Neutrophil (primary cell): ENCODE results near the gene THUMPD1.
"Not testable (repeated sequence)": the region's sequence is repeated elsewhere in the genome, so short reads cannot be mapped to it uniquely, and the experiment has no call there.

Experiments used
- H3K27ac ChIP-seq: fragments of 200-600 bp; sonication (generic); 2 replicates; pipeline ENCODE4 v1.5.1; 2016; ENCODE audit warnings: mild to moderate bottlenecking, moderate library complexity
- H3K27me3 ChIP-seq: fragments of 200-600 bp; sonication (generic); 2 replicates; pipeline ENCODE4 v1.6.0; 2016; ENCODE audit warnings: mild to moderate bottlenecking
- H3K36me3 ChIP-seq: fragments of 200-600 bp; sonication (generic); 2 replicates; pipeline ENCODE4 v1.5.1; 2017
- H3K4me1 ChIP-seq, 2 experiments: fragments of 200-600 bp in 1 of 2; sonication (generic) in 1 of 2; 1 replicate in 1 of 2; 2 replicates in 1 of 2; pipeline versions ENCODE4 v1.5.1 to v1.6.1; 2013 to 2016; ENCODE audit warnings: low read depth in 1 of 2, low read length in 1 of 2, mild to moderate bottlenecking in 1 of 2, moderate library complexity in 1 of 2; ENCODE audit not compliant: control insufficient read depth in 1 of 2, insufficient read depth in 1 of 2
- H3K4me3 ChIP-seq, 2 experiments: fragments of 200-600 bp in 1 of 2; sonication (generic) in 1 of 2; 1 replicate in 1 of 2; 2 replicates in 1 of 2; pipeline ENCODE4 v1.5.1; 2013 to 2016; ENCODE audit warnings: low read depth in 1 of 2, low read length in 1 of 2, mild to moderate bottlenecking in 1 of 2, moderate library complexity in 1 of 2
- H3K9me3 ChIP-seq: fragments of 200-600 bp; sonication (generic); 2 replicates; pipeline ENCODE4 v1.5.1; 2016
- TF ChIP-seq, protein P1 (sequence below): fragments of 200-600 bp; sonication (generic); IDR thresholded peaks from 2 replicates; pipeline ENCODE4 v1.5.1; 2016; ENCODE audit warnings: antibody characterized with exemption

Gene THUMPD1

DNA sequence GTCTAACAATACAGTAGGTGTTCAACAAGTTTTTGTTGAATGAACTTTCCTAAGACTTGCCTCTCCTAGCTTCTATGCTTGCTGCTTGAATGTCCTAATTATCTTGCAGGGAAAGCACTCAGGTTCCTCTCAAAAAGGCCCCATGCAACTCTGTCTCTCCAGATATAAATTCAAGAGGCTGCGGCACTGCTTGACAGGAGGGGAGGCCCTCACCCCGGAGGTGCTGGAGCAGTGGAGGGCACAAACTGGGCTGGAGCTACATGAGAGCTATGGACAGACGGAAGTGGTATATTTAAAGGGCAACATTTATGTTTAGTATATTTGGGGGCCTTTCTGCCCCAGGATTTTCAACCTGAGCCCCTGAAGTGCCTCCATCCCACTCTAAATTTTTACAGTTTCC lies 14.4 kb downstream of the THUMPD1 start:
- Histone ChIP-seq H3K27me3 (no peaks in the 10 kb centered on the region), H3K27ac (no peak overlapping the region), H3K36me3 (peaks cover 7% of the 10 kb centered on the region), H3K9me3 (no peaks in the 10 kb centered on the region), H3K4me1 (no peaks in the 10 kb centered on the region), H3K4me3 (no peak overlapping the region)
- TF ChIP-seq, protein P1, sequence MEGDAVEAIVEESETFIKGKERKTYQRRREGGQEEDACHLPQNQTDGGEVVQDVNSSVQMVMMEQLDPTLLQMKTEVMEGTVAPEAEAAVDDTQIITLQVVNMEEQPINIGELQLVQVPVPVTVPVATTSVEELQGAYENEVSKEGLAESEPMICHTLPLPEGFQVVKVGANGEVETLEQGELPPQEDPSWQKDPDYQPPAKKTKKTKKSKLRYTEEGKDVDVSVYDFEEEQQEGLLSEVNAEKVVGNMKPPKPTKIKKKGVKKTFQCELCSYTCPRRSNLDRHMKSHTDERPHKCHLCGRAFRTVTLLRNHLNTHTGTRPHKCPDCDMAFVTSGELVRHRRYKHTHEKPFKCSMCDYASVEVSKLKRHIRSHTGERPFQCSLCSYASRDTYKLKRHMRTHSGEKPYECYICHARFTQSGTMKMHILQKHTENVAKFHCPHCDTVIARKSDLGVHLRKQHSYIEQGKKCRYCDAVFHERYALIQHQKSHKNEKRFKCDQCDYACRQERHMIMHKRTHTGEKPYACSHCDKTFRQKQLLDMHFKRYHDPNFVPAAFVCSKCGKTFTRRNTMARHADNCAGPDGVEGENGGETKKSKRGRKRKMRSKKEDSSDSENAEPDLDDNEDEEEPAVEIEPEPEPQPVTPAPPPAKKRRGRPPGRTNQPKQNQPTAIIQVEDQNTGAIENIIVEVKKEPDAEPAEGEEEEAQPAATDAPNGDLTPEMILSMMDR = no peak

DNA sequence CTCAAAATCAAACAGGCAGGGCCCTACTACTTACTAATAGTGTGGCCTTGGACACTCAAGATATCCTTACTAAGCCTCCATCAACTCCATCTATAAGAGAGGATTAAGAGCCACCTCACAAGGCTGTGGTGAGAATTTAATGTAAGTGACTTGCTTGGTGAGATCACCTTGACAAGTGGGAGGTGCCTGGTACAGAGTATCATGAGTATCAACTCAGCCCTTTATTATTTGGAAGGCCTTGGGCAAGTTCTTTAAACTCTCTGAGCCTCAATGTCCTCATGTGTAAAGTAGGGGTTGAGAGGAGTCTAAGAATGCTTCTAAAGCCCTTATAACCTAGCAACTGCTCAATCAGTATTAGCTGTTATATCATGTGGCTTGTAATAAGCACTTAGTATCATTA lies 15.0 kb downstream of the THUMPD1 start:
- H3K27ac ChIP-seq = no peak overlapping the region
- no peak overlapping the region for H3K4me3 ChIP-seq
- TF ChIP-seq, protein P1 = no peak
- peaks cover 7% of the 10 kb centered on the region for H3K36me3 ChIP-seq
- no peaks in the 10 kb centered on the region for H3K4me1 ChIP-seq
- no peaks in the 10 kb centered on the region for H3K27me3 ChIP-seq
- H3K9me3 ChIP-seq = no peaks in the 10 kb centered on the region

DNA sequence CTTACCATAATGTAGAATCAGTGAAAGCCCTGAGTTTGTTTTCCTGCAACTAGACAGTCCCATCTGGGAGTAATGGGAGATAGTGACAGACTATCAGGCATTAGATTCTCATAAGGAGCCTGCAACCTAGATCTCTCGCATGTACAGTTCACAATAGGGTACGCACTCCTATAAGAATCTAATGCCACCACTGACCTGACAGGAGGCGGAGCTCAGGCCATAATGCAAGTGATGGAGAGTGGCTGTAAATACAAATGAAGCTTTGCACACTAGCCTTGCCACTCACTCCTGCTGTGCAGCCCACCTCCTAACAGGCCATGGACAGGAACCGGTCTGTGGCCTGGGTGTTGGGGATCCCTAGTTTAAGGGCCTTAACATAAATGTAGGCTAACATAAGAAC lies 21.4 kb downstream of the THUMPD1 start:
- TF ChIP-seq, protein P1 = no peak
- H3K27ac ChIP-seq = no peak overlapping the region
- H3K4me3 ChIP-seq = no peak overlapping the region
- H3K4me1 ChIP-seq = peaks cover 0 to 4% of the 10 kb centered on the region in 2 experiments
- no peaks in the 10 kb centered on the region for H3K36me3 ChIP-seq
- H3K27me3 ChIP-seq = no peaks in the 10 kb centered on the region
- H3K9me3 ChIP-seq = no peaks in the 10 kb centered on the region

DNA sequence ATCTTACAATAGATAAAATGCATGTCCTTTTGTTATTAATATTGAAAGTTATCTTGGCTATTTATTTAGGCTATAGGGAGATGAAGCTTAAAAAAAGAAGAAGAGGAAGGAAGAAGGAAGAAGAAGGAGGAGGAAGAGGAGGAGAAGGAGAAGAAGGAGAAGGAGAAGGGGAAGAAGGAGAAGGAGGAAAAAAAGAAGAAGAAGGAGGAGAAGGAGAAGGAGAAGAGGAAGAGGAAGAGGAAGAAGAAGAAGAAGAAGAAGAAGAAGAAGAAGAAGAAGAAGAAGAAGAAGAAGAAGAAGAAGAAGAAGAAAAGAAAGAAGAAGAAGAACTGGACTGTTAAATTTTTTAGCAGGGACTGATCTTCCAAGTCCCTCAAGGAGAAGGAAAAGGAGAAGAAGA lies 23.9 kb downstream of the THUMPD1 start:
- not testable (repeated sequence) for H3K27me3 ChIP-seq, H3K9me3 ChIP-seq, H3K4me3 ChIP-seq, H3K36me3 ChIP-seq, H3K4me1 ChIP-seq
- peak overlapping the region; percentile 35 for H3K27ac ChIP-seq

DNA sequence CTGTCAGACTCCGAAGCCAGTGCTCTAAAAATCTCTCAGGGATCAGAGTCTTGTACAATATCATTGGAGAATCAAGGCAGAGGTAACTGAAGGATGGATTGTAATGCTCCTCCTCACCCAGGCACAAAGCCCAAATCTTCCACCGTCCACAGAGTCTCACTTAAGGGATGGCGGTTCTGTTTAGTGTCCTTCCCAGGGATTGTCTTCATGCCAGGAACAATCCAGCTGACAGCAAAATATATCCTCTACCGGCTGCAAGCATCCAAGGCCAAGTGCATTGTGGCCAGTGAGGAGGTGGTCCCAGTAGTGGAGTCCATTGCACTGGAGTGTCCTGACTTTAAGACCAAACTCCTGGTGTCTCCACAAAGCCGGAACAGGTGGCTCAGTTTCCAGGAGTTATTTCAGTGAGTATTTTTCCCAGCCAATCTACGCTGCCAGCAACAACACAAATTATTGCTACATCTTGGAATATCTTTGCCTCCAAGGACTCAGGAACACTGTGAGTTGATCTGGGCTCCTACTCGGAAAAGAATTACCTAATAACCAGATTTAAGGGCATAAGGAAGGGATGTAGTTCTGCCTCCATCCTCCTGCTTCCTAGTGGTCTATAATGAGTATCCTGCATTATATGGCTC lies 30.2 kb downstream of the THUMPD1 start:
- Histone ChIP-seq H3K36me3 (peaks cover 8% of the 10 kb centered on the region), H3K27ac (no peak overlapping the region), H3K27me3 (no peaks in the 10 kb centered on the region), H3K4me1 (no peaks in the 10 kb centered on the region), H3K9me3 (no peaks in the 10 kb centered on the region), H3K4me3 (no peak overlapping the region)
- TF ChIP-seq, protein P1 = no peak

DNA sequence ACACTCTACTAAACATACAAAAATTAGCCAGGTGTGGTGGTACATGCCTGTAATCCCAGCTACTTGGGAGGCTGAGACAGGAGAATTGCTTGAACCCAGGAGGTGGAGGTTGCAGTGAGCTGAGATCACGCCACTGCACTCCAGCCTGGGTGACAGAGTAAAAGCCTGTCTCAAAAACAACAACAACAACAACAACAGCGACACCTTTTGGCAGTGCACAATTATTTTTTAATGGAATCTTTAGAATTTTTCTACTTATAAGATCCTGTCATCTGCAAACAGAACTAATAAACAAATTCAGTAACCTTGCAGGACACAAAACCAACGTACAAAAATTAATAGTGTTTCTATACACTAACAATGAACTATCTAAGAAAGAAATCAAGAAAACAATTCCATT lies 33.5 kb downstream of the THUMPD1 start:
- H3K36me3 ChIP-seq, H3K4me1 ChIP-seq, H3K4me3 ChIP-seq, H3K27me3 ChIP-seq, H3K27ac ChIP-seq, H3K9me3 ChIP-seq: not testable (repeated sequence)

DNA sequence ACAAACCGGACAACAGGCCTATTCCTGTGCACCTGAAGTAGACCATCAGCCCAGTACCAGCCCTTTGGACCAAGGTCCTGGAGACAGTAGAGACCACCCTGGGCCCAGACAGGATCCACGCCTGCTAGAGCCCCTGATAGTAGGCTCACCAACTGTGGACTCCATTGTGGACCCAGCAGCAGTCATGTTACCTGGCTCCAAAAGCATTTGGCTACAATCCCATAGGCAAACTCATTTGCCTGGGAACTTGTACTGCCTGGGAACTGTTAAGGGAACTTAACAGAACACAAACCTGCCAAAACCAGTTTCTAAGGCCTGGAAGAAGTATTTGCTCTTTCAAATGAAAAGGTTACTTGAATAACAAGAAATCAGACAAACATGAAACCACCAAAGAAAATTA lies 34.2 kb downstream of the THUMPD1 start:
- Histone ChIP-seq H3K27ac (no peak overlapping the region), H3K4me1 (no peaks in the 10 kb centered on the region), H3K9me3 (no peaks in the 10 kb centered on the region), H3K27me3 (no peaks in the 10 kb centered on the region), H3K4me3 (no peak overlapping the region), H3K36me3 (peaks cover 8% of the 10 kb centered on the region)
- TF ChIP-seq, protein P1 = no peak

DNA sequence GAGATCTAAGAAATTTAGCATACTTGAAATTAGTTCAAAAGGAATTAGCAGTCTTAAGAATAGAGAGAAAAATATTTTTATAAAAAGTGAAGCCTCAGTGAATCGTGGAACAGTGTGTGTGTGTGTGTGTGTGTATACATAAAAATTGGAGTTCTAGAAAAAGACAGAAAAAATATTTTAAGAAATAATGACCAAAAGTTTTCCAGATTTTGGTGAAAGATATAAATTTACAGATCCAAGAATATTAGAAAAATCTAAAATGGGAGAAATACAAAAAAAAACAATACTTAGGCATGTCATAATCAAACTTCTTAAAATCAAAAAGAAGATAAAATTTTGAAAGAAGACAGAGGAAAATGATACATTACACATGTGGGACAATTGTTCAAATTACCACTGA lies 35.6 kb downstream of the THUMPD1 start:
- not testable (repeated sequence) for H3K4me1 ChIP-seq, H3K27ac ChIP-seq, H3K36me3 ChIP-seq, H3K27me3 ChIP-seq, H3K4me3 ChIP-seq, H3K9me3 ChIP-seq
